IMR-90 (cell line): ENCODE measurements around the gene MBD1. TPM values are rescaled to one million over a fixed set of nuclear protein-coding genes. Genes with fewer than 3 reads are reported as not detected.
A peak's percentile ranks its signal among the peaks of the same experiment; 100 is the strongest.

Experiments
- ATAC-seq: fragments of 200-7000 bp; cut with Tn5 transposase; 2 replicates; pipeline ENCODE4 v1.9.1; 2020; ENCODE audit warnings: low read depth, mild to moderate bottlenecking, moderate library complexity
- BruUV-seq: library from RNA; stranded (reverse); fragments of 400-500 nt; replicated peaks from 2 replicates; lab custom pipeline; 2021; lab: Mats Ljungman, UMichigan
- CTCF ChIA-PET: fragments of 300-600 bp; formaldehyde crosslinking; extraction: SDS; loops from one replicate; lab custom pipeline; 2021; ENCODE audit warnings: antibody characterized with exemption; lab: Yijun Ruan, JAX
- POLR2A ChIA-PET: fragments of 300-600 bp; sonication (Branson Sonifier 250); formaldehyde crosslinking; loops from one replicate; lab custom pipeline; 2022; ENCODE audit warnings: antibody characterized with exemption; ENCODE audit not compliant: unreplicated experiment; lab: Charles Lee
- DNase-seq: peaks from one replicate; pipeline ENCODE4 v3.0.0; 2013
- H2AFZ ChIP-seq: replicated peaks from 2 replicates; pipeline ENCODE3; 2013; ENCODE audit warnings: low read length, mild to moderate bottlenecking; ENCODE audit not compliant: poor library complexity
- H2AK5ac ChIP-seq: 2 replicates; pipeline ENCODE4 v1.6.1; 2013; ENCODE audit warnings: low read depth, low read length, inconsistent platforms
- H2AK9ac ChIP-seq: replicated peaks from 2 replicates; pipeline ENCODE3; 2013; ENCODE audit warnings: mild to moderate bottlenecking, low read depth, low read length, moderate library complexity; ENCODE audit not compliant: poor library complexity
- H2BK120ac ChIP-seq: 2 replicates; pipeline ENCODE4 v1.6.1; 2013; ENCODE audit warnings: low read depth, low read length, inconsistent platforms
- H2BK15ac ChIP-seq: 3 replicates; pipeline ENCODE4 v1.6.1; 2013; ENCODE audit warnings: low read depth, low read length, inconsistent platforms
- H2BK20ac ChIP-seq: 2 replicates; pipeline ENCODE4 v1.6.1; 2013; ENCODE audit warnings: low read depth, mild to moderate bottlenecking, inconsistent platforms, low read length, moderate library complexity
- H2BK5ac ChIP-seq: 2 replicates; pipeline ENCODE4 v1.6.1; 2013; ENCODE audit warnings: mild to moderate bottlenecking, low read depth, low read length, inconsistent platforms; ENCODE audit not compliant: poor library complexity, severe bottlenecking
- H3K14ac ChIP-seq: replicated peaks from 2 replicates; pipeline ENCODE4 v1.6.1; 2013; ENCODE audit warnings: low read depth, low read length, inconsistent platforms
- H3K18ac ChIP-seq: 2 replicates; pipeline ENCODE4 v1.6.1; 2013; ENCODE audit warnings: low read depth, low read length, control low read depth
- H3K23ac ChIP-seq: 2 replicates; pipeline ENCODE4 v1.6.1; 2013; ENCODE audit warnings: low read depth, low read length, inconsistent platforms
- H3K27ac ChIP-seq: 2 replicates; pipeline ENCODE4 v1.5.1; 2013; ENCODE audit warnings: mild to moderate bottlenecking, control low read depth, low read length; ENCODE audit not compliant: insufficient read depth
- H3K27me3 ChIP-seq: 2 replicates; pipeline ENCODE4 v1.6.1; 2013; ENCODE audit warnings: low read length; ENCODE audit not compliant: control insufficient read depth, insufficient read depth
- H3K36me3 ChIP-seq: 2 replicates; pipeline ENCODE4 v1.6.1; 2013; ENCODE audit warnings: low read length, mixed read lengths; ENCODE audit not compliant: control insufficient read depth, insufficient read depth
- H3K4ac ChIP-seq: 2 replicates; pipeline ENCODE4 v1.6.1; 2013; ENCODE audit warnings: low read depth, low read length, inconsistent platforms
- H3K4me1 ChIP-seq: 2 replicates; pipeline ENCODE4 v1.6.1; 2013; ENCODE audit warnings: low read length, mixed read lengths; ENCODE audit not compliant: control insufficient read depth, insufficient read depth
- H3K4me2 ChIP-seq: 2 replicates; pipeline ENCODE4 v1.6.1; 2013; ENCODE audit warnings: low read depth, mild to moderate bottlenecking, control low read depth, low read length, moderate library complexity
- H3K4me3 ChIP-seq: 2 replicates; pipeline ENCODE4 v1.5.1; 2013; ENCODE audit warnings: low read depth, mild to moderate bottlenecking, control low read depth, low read length, moderate library complexity; ENCODE audit not compliant: insufficient read depth
- H3K56ac ChIP-seq: 2 replicates; pipeline ENCODE4 v1.6.1; 2013; ENCODE audit warnings: low read length, inconsistent platforms; ENCODE audit not compliant: insufficient read depth; ENCODE audit errors: extremely low read depth
- H3K79me1 ChIP-seq, 2 experiments: 2 replicates each; pipeline ENCODE4 v1.6.1; 2013; ENCODE audit warnings: low read length in 2 of 2, inconsistent platforms in 1 of 2, low read depth in 1 of 2
- H3K9ac ChIP-seq: 2 replicates; pipeline ENCODE4 v1.6.1; 2013; ENCODE audit warnings: low read depth, low read length, control low read depth
- H3K9me1 ChIP-seq: 2 replicates; pipeline ENCODE4 v1.6.1; 2013; ENCODE audit warnings: low read length, inconsistent platforms; ENCODE audit not compliant: insufficient read depth
- H3K9me3 ChIP-seq: 2 replicates; pipeline ENCODE4 v1.6.1; 2013; ENCODE audit warnings: low read length; ENCODE audit not compliant: control insufficient read depth, insufficient read depth
- H4K20me1 ChIP-seq: 2 replicates; pipeline ENCODE4 v1.6.1; 2013; ENCODE audit warnings: low read length, inconsistent platforms; ENCODE audit not compliant: insufficient read depth
- H4K5ac ChIP-seq: 2 replicates; pipeline ENCODE4 v1.6.1; 2013; ENCODE audit warnings: mild to moderate bottlenecking, low read depth, low read length, control low read depth
- H4K8ac ChIP-seq, 2 experiments: 2 replicates each; pipeline ENCODE4 v1.6.1; 2013; ENCODE audit warnings: low read depth in 2 of 2, low read length in 2 of 2, control low read depth in 1 of 2, inconsistent platforms in 1 of 2
- H4K91ac ChIP-seq: 2 replicates; pipeline ENCODE4 v1.6.1; 2013; ENCODE audit warnings: low read depth, low read length, inconsistent platforms; ENCODE audit not compliant: insufficient read depth
- MAFK ChIP-seq: IDR thresholded peaks from 2 replicates; pipeline ENCODE4 v1.6.1; 2012; ENCODE audit warnings: low read depth, low read length, improper control_type of control experiment
- RCOR1 ChIP-seq: IDR thresholded peaks from 2 replicates; pipeline ENCODE4 v1.6.1; 2012; ENCODE audit warnings: mild to moderate bottlenecking, low read length, improper control_type of control experiment; ENCODE audit not compliant: insufficient replicate concordance
- WGBS, 2 experiments: methylation state at CpG; one replicate each; pipeline versions ENCODE4 v1.1.5 to v1.1.7; 2013; ENCODE audit warnings: missing lambda C conversion rate in 2 of 2; ENCODE audit not compliant: insufficient read length in 1 of 2; ENCODE audit errors: extremely low coverage in 2 of 2; 5-methylcytosine and 5-hydroxymethylcytosine counted together
- dilution Hi-C: fragments of 300-500 bp; cut with HindIII; formaldehyde crosslinking; loops from one replicate; pipeline ENCODE4 v1.14.3; 2018; ENCODE audit warnings: low sequenced_read_pairs; ENCODE audit not compliant: unreplicated experiment
- in situ Hi-C: fragments of 300-500 bp; cut with MboI; formaldehyde crosslinking; loops from 3 replicates; pipeline ENCODE4 v1.14.3; 2019; ENCODE audit warnings: low sequenced_read_pairs, inconsistent platforms, mixed read lengths
- intact Hi-C: fragments of 100-400 bp; cut with micrococcal nuclease; formaldehyde crosslinking; loops from 2 replicates; pipeline ENCODE4 v1.10.0; 2022
- polyA plus RNA-seq, 3 experiments: library from polyadenylated mRNA; depleted of rRNA; stranded (reverse); fragments of >200 nt; gene quantifications; 2 replicates each; pipeline ENCODE4 v1.2.3, GENCODE V29; 2012; ENCODE audit warnings: low replicate concordance in 1 of 3
- total RNA-seq: library from RNA; depleted of rRNA; stranded (reverse); fragments of >200 nt; gene quantifications from 2 replicates; pipeline ENCODE4 v1.2.3, GENCODE V29; 2012

MBD1 gene
- total and polyA plus RNA-seq, 2 of the 4 experiments (the other 2 are of a cell fraction) = 31.7 to 56.5 TPM

DNA sequence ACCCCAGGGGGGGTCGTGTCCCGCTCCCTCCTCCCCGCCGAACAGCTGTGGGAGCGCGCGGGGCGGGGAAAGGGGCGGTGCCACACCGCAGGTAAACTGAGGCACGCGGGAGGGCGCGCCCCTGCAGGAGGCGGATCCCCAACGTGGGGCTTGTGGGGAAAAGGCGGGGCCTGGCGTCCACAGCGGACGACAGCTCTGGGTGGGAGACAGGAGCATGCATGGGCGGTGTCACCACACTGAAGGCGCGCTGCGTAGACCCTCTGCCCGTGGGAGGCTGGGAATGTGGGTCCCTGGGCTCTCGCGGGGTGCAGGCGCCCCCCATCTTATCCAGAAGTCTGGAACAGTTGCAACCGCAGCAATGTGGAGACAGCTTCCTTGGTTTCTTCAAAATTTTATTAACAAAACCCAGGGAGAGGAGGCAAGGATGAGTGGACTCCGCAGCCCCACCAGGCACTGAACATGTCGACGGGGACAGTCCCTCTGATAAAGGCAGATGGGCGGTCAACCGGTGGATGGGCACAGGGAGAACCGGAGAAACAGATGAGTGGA, 723 bp upstream of the MBD1 start (continued):
- no peak for TF ChIP-seq RCOR1

DNA sequence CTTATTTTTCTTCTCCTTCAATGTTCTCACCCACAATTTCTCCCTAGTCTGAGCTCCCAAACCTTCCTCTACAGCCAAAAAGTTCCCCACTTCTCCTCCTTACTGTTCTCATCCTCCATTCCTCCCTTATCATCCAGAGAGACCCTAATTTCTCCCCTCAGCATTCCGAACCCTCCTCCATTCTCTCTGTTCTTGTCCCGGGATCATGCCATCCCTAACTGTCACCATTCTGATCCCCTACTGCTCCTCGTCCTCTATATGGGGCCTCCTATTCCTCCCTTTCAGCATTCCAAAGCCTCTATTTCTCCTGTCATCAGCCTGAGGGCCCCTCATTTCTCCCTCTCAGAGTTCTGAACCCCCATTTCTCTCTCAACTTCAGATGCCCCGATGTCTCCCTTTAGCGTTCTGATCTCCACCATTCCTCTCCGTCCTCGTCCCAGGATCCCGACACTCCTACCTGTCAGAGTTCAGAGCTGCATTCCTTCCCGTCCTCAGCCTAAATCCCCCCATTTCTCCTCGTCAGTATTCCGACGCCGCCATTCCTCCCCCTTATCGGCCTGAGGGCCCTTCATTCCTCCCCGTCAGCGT, 522 bp downstream of the MBD1 start:
- Histone ChIP-seq H3K56ac (peak overlapping the region; percentile 74), H2AK9ac (peak overlapping the region; percentile 97), H2BK20ac (no peak overlapping the region), H2BK5ac (peak overlapping the region; percentile 90), H3K14ac (peak overlapping the region; percentile 97), H4K5ac (peak overlapping the region; percentile 88), H3K9me1 (peaks cover 12% of the 10 kb centered on the region; the same call in 1 of the 2 replicates), H2AFZ (peak overlapping the region; percentile 99), H3K9me3 (no peaks in the 10 kb centered on the region), H3K4me1 (peaks cover 6% of the 10 kb centered on the region), H3K27ac (peak overlapping the region; percentile 94), H4K8ac (peak overlapping the region; percentile 85 to 97), H3K9ac (peak overlapping the region; percentile 98), H3K4ac (peak overlapping the region; percentile 96), H3K36me3 (peaks cover 51% of the 10 kb centered on the region), H2AK5ac (peak overlapping the region; percentile 84), H3K4me2 (peak overlapping the region; percentile 93), H3K79me1 (peaks cover 16 to 48% of the 10 kb centered on the region in 2 experiments), H4K91ac (peak overlapping the region; percentile 91), H2BK15ac (no peak overlapping the region), H3K27me3 (no peaks in the 10 kb centered on the region), H4K20me1 (peaks cover 6% of the 10 kb centered on the region; the same call in 1 of the 2 replicates), H2BK120ac (no peak overlapping the region), H3K18ac (peak overlapping the region; percentile 83), H3K4me3 (peak overlapping the region; percentile 80), H3K23ac (peak overlapping the region; percentile 95)
- in situ Hi-C loops = loop anchor here (25.0 kb wide), 2 partner anchors 756 to 1644 kb away; partner anchors contain the start of gene SMAD4
- POLR2A ChIA-PET = no interaction called here
- dilution Hi-C loops = no loop called here
- intact Hi-C loops = loop anchor here (1.0 to 10.0 kb wide), 2 partner anchors 14 to 786 kb away; partner anchors contain the start of genes CFAP53 and RPL17
- ATAC-seq (no peak), DNase-seq (no peak)
- CTCF ChIA-PET = no interaction called here
- TF ChIP-seq MAFK (peak; percentile 32; the same call in 1 of the 2 replicates), RCOR1 (no peak)
- BruUV-seq = no TSS peak
- 0% methylated on average over 9 of the region's 16 CpGs; no CpG with 5 or more reads in 1 of the 2 experiments for WGBS, 2 experiments
